Ascending aorta (tissue), 2 donors: Measurements from ENCODE around the gene RPAP3. TPM values are rescaled to one million over a fixed set of nuclear protein-coding genes. Genes with fewer than 3 reads are reported as not detected.
A peak's percentile ranks its signal among the peaks of the same experiment; 100 is the strongest.

Source experiments
- DNase-seq, 2 donors: peaks; one replicate each; pipeline ENCODE4 v3.0.0-alpha.2; 2019; ENCODE audit warnings: low spot score in 2 of 2
- H3K27ac ChIP-seq, 2 donors: fragments of 200-600 bp; sonication (generic); one replicate each; pipeline ENCODE4 v1.5.1; 2016 to 2017; ENCODE audit warnings: mild to moderate bottlenecking in 1 of 2
- H3K27me3 ChIP-seq: fragments of 200-600 bp; sonication (generic); one replicate; pipeline ENCODE4 v1.5.1; 2017
- H3K36me3 ChIP-seq, 2 donors: fragments of 200-600 bp; sonication (generic); one replicate each; pipeline ENCODE4 v1.5.1; 2016
- H3K4me1 ChIP-seq, 2 donors: fragments of 200-600 bp; sonication (generic); one replicate each; pipeline ENCODE4 v1.5.1; 2016 to 2017; ENCODE audit warnings: mild to moderate bottlenecking in 1 of 2
- H3K4me3 ChIP-seq, 2 donors: fragments of 200-600 bp; sonication (generic); one replicate each; pipeline ENCODE4 v1.5.1; 2016 to 2017; ENCODE audit warnings: mild to moderate bottlenecking in 1 of 2
- H3K9me3 ChIP-seq, 2 donors: fragments of 200-600 bp; sonication (generic); one replicate each; pipeline ENCODE4 v1.5.1; 2016
- intact Hi-C: fragments of 100-400 bp; cut with DNase I; formaldehyde crosslinking; loops from one replicate; pipeline ENCODE4 v1.15.1; 2023
- total RNA-seq: library from RNA; depleted of rRNA; stranded (reverse); fragments of >200 nt; gene quantifications from one replicate; pipeline ENCODE4 v1.1.0, GENCODE V29; 2016
- TF ChIP-seq, protein P1 (sequence below), 3 experiments: fragments of 200-600 bp in 2 of 3; fragments of 450-650 bp in 1 of 3; sonication (generic) in 2 of 3; IDR thresholded peaks; one replicate each; pipeline ENCODE4 v1.5.1; 2016 to 2019; ENCODE audit warnings: antibody characterized with exemption in 3 of 3, mild to moderate bottlenecking in 1 of 3, moderate library complexity in 1 of 3

The RPAP3 gene
- total RNA-seq, 1 donor from 2014 or later, result 8.1 TPM

DNA sequence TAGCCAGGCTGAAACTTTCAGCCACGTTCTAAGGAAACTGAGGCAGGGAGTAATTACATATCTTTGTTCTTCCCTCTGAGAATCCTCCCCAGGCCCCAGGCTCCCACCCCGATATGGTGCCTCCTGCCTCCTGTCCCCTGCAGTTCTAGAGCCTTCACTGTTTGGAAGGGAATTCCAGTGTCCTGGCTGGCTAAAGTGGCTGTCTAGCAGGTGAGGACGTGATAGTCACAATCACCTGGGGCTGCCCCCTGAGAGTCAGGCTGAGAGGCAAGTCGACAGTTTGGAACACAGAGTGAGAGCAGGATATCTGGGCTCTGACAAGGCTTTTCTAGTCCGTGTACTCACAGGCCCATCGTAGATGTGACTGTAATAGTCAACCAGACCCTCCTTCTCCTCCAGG lies 6.3 kb upstream of the RPAP3 start:
- Histone ChIP-seq H3K4me3 (no peak overlapping the region), H3K9me3 (no peaks in the 10 kb centered on the region), H3K4me1 (peaks cover 10 to 13% of the 10 kb centered on the region in 2 donors), H3K27ac (no peak overlapping the region), H3K27me3 (no peaks in the 10 kb centered on the region), H3K36me3 (no peaks in the 10 kb centered on the region)
- TF ChIP-seq, protein P1, sequence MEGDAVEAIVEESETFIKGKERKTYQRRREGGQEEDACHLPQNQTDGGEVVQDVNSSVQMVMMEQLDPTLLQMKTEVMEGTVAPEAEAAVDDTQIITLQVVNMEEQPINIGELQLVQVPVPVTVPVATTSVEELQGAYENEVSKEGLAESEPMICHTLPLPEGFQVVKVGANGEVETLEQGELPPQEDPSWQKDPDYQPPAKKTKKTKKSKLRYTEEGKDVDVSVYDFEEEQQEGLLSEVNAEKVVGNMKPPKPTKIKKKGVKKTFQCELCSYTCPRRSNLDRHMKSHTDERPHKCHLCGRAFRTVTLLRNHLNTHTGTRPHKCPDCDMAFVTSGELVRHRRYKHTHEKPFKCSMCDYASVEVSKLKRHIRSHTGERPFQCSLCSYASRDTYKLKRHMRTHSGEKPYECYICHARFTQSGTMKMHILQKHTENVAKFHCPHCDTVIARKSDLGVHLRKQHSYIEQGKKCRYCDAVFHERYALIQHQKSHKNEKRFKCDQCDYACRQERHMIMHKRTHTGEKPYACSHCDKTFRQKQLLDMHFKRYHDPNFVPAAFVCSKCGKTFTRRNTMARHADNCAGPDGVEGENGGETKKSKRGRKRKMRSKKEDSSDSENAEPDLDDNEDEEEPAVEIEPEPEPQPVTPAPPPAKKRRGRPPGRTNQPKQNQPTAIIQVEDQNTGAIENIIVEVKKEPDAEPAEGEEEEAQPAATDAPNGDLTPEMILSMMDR (IDR thresholded peaks at IDR 0.05), result no peak
- DNase-seq, result peak in 1 of 2 donors; percentile 48
- intact Hi-C loops, result no loop called here

DNA sequence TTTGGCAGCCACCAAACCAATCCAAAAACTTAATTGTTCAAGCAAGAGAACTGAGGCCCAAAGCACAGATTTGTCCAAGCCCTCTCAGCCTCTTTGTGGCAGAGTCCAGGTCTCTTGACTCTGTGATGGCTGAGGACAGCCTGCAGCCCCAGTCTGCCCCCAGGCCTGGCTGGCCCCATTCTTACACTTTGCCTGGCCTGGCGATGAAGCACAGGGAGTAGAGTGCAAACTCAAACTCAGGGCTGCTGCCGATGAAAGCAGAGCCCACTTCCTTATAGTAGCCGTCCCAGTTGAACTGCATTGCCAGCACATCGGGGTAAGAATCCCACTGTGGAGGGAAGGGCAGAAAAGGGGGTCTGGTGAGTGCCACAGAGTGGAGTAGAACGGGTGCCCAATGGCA lies 5.6 kb upstream of the RPAP3 start:
- TF ChIP-seq, protein P1 (IDR thresholded peaks at IDR 0.05), result no peak
- DNase-seq, result no peak
- intact Hi-C loops, result no loop called here
- Histone ChIP-seq H3K27me3 (no peaks in the 10 kb centered on the region), H3K4me1 (peaks cover 8 to 13% of the 10 kb centered on the region in 2 donors), H3K36me3 (no peaks in the 10 kb centered on the region), H3K27ac (no peak overlapping the region), H3K4me3 (no peak overlapping the region), H3K9me3 (no peaks in the 10 kb centered on the region)

DNA sequence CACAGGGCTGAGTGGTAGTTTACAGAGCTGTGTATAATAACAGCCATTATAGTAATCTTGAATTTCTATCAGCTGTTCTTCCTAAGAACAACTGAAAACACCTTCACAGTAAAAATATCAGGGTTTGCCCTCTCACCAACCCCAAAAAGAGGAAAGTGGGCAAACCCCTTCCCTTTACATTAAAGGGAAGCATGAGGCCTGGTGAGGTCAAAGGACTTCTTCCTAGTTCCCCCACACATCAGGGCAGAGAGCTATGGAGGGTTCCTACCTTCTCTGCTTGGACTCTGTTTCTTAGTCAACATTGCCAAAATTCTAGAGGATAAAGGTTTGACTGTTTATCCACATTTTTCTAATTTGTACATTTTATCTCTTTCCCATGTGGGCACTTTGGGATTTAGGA lies 4.4 kb upstream of the RPAP3 start:
- intact Hi-C loops, result no loop called here

DNA sequence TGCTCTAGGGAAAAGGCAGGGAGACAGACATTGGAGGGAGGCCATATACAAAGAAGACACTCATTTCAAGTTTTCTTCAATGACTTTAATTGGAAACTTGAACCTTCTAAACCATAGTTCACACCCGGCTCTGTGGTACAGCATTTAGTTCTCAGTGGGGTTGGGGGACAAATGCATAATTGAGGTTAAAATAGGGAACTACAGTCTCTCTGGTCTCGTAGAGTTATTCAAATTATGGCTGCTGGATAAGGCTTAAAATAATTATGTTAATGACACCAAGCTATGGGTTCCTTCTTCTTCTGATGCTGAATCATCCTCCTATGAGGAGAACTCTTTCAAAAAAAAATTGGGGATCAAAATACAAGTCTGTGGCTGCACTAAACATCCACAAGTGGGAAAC lies 3.8 kb upstream of the RPAP3 start:
- Histone ChIP-seq H3K27me3 (no peaks in the 10 kb centered on the region), H3K4me3 (no peak overlapping the region), H3K36me3 (no peaks in the 10 kb centered on the region), H3K4me1 (peaks cover 0 to 6% of the 10 kb centered on the region in 2 donors), H3K9me3 (no peaks in the 10 kb centered on the region), H3K27ac (no peak overlapping the region)
- TF ChIP-seq, protein P1 (IDR thresholded peaks at IDR 0.05), result no peak
- DNase-seq, result no peak
- intact Hi-C loops, result loop anchor here (5.0 to 10.0 kb wide), 2 partner anchors 193 to 255 kb away; partner anchors contain the start of genes TMEM106C and VDR

More for the DNA sequence above, 4.4 kb upstream of the RPAP3 start:
- no peak overlapping the region for H3K4me3 ChIP-seq
- H3K27me3 ChIP-seq, result no peaks in the 10 kb centered on the region
- no peaks in the 10 kb centered on the region for H3K36me3 ChIP-seq
- H3K4me1 ChIP-seq, result peaks cover 3 to 4% of the 10 kb centered on the region in 2 donors
- no peak for DNase-seq
- no peaks in the 10 kb centered on the region for H3K9me3 ChIP-seq
- TF ChIP-seq, protein P1 (IDR thresholded peaks at IDR 0.05), result no peak
- H3K27ac ChIP-seq, result no peak overlapping the region

DNA sequence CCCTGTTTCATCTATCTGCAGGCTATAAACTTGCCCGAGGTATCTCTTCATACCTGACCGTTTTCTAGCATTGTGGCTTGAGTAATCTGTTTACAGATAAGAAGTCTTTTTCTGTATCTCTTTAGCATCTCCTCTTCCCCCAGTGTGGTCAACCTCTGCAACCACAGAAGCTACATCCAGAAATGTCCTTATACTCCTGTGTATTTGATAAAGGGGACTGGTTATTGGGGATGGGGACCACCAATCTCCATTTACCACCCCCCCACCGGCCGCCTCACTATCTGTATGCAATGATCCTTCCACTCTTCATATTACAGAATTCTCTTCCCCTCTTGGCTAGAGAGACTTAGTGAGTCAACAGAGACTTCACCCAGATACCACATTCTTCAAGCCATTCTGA lies 3.4 kb upstream of the RPAP3 start:
- H3K4me1 ChIP-seq, result peaks cover 0 to 6% of the 10 kb centered on the region in 2 donors
- intact Hi-C loops, result loop anchor here (5.0 to 10.0 kb wide), 2 partner anchors 193 to 256 kb away; partner anchors contain the start of genes TMEM106C and VDR
- no peak overlapping the region for H3K4me3 ChIP-seq
- DNase-seq, result no peak
- H3K27ac ChIP-seq, result no peak overlapping the region
- TF ChIP-seq, protein P1 (IDR thresholded peaks at IDR 0.05), result no peak
- no peaks in the 10 kb centered on the region for H3K36me3 ChIP-seq
- H3K27me3 ChIP-seq, result no peaks in the 10 kb centered on the region
- H3K9me3 ChIP-seq, result no peaks in the 10 kb centered on the region
